ENCODE measurements around the gene KCTD7. TPM values are rescaled to one million over a fixed set of nuclear protein-coding genes. Genes with fewer than 3 reads are reported as not detected.

The KCTD7 gene
- total and polyA plus RNA-seq, 2 of the 13 experiments (the other 11 are each of a cell fraction or from before 2014, with no cell fraction given), result 7.3 to 13.5 TPM

DNA sequence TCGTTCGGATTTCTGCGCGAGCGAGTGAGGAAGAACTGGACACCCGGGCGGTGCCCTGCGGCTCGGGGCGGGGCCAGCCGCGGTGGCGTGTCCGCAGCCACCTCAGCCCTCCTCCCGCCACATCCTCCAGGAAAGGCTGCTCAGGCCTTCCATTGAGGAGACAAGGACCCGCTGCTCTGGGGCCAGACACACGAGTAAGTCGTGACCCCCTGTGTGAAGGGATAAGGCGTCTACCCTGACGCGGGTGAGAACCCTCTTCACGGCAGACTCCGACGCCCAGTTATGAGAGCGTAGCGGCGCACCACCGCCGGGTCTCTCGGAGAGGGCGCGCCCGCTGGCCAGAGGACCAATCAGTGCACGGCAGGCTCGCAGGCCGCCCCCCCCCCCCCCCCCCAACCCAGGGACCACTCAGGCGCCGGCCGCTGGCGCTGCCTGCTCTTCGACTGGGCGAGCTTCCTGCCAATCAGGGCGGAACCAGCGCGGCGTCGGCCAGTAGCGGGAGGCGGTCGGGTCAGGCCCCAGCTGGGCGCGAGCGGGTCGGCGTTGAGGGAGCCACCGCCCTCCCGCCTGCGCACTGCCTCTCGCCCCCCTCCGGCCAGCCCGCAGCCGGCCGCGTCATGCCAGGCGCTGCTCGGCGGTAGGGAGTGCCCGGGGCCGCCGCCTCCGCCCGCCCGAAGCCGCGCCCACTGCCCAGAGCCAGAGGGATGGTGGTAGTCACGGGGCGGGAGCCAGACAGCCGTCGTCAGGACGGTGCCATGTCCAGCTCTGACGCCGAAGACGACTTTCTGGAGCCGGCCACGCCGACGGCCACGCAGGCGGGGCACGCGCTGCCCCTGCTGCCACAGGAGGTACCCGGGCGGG lies at the start of gene KCTD7 (continued):
- TF ChIP-seq UBTF (CRISPR knock-in tag; IDR thresholded peaks at IDR 0.05), result peak; percentile 82
- TF ChIP-seq ZEB1 (IDR thresholded peaks at IDR 0.05; ENCODE audit: insufficient replicate concordance, low read depth), result peak; percentile 8
- no peak for TF ChIP-seq NR2F2 (IDR thresholded peaks at IDR 0.05; ENCODE audit: borderline replicate concordance, low read depth)
- no peak for TF ChIP-seq HIVEP1 (CRISPR knock-in tag; IDR thresholded peaks at IDR 0.05)
- TF ChIP-seq ZNF333 (CRISPR knock-in tag; IDR thresholded peaks at IDR 0.05; ENCODE audit: borderline replicate concordance), result no peak; the same call in 1 of the 2 replicates
- TF ChIP-seq POLR2AphosphoS5 (IDR thresholded peaks at IDR 0.05; ENCODE audit: low read depth, low read length), result peak; percentile 99
- no peak for TF ChIP-seq ZNF775 (CRISPR knock-in tag; IDR thresholded peaks at IDR 0.05; ENCODE audit: borderline replicate concordance)
- no peak for TF ChIP-seq GLI4 (CRISPR knock-in tag; IDR thresholded peaks at IDR 0.05; ENCODE audit: borderline replicate concordance)
- no peak for TF ChIP-seq HOXA9 (CRISPR knock-in tag; IDR thresholded peaks at IDR 0.05; ENCODE audit: borderline replicate concordance)
- TF ChIP-seq ZNF737 (CRISPR knock-in tag; IDR thresholded peaks at IDR 0.05; ENCODE audit: borderline replicate concordance), result no peak
- no peak for TF ChIP-seq EHMT2 (IDR thresholded peaks at IDR 0.05; ENCODE audit: borderline replicate concordance, low read depth, low read length)
- TF ChIP-seq ZNF792 (CRISPR knock-in tag; IDR thresholded peaks at IDR 0.05), result 0 out of 2 replicates have a peak, but pooled peaks have one; percentile 29
- peak; percentile 75; the same call in 1 of the 2 replicates for TF ChIP-seq THAP9 (CRISPR knock-in tag; IDR thresholded peaks at IDR 0.05; ENCODE audit: borderline replicate concordance)
- no peak for TF ChIP-seq CBFB (CRISPR knock-in tag; IDR thresholded peaks at IDR 0.05)
- no peak for TF ChIP-seq FOXK1 (CRISPR knock-in tag; IDR thresholded peaks at IDR 0.05; ENCODE audit: borderline replicate concordance, low read depth)
- peak; percentile 27 for TF ChIP-seq SKI (IDR thresholded peaks at IDR 0.05; ENCODE audit: partially characterized antibody)
- no peak for TF ChIP-seq ZNF878 (CRISPR knock-in tag; IDR thresholded peaks at IDR 0.05)
- no peak for TF ChIP-seq RBM22 (optimal IDR thresholded peaks at IDR 0.05; ENCODE audit: low read length)
- TF ChIP-seq, protein P1, sequence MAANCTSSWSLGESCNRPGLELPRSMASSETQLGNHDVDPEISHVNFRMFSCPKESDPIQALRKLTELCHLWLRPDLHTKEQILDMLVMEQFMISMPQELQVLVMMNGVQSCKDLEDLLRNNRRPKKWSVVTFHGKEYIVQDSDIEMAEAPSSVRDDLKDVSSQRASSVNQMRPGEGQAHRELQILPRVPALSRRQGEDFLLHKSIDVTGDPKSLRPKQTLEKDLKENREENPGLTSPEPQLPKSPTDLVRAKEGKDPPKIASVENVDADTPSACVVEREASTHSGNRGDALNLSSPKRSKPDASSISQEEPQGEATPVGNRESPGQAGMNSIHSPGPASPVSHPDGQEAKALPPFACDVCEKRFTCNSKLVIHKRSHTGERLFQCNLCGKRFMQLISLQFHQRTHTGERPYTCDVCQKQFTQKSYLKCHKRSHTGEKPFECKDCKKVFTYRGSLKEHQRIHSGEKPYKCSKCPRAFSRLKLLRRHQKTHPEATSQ (CRISPR knock-in tag; IDR thresholded peaks at IDR 0.05; ENCODE audit: borderline replicate concordance), result 0 out of 2 replicates have a peak, but pooled peaks have one; percentile 44
- no peak; the same call in 1 of the 2 replicates for TF ChIP-seq ZSCAN25 (CRISPR knock-in tag; IDR thresholded peaks at IDR 0.05)
- TF ChIP-seq ZNF652 (CRISPR knock-in tag; IDR thresholded peaks at IDR 0.05; ENCODE audit: borderline replicate concordance, low read depth), result no peak
- TF ChIP-seq ZNF558 (CRISPR knock-in tag; IDR thresholded peaks at IDR 0.05; ENCODE audit: borderline replicate concordance), result peak; percentile 25; the same call in 1 of the 2 replicates
- peak; percentile 70 for TF ChIP-seq ZNF331 (CRISPR knock-in tag; IDR thresholded peaks at IDR 0.05)
- no peak for TF ChIP-seq MEF2D (CRISPR knock-in tag; IDR thresholded peaks at IDR 0.05)

Data from HepG2 (cell line).